ENCODE data around the gene IQGAP2.
A peak's percentile ranks its signal among the peaks of the same experiment; 100 is the strongest.

Gene IQGAP2

DNA sequence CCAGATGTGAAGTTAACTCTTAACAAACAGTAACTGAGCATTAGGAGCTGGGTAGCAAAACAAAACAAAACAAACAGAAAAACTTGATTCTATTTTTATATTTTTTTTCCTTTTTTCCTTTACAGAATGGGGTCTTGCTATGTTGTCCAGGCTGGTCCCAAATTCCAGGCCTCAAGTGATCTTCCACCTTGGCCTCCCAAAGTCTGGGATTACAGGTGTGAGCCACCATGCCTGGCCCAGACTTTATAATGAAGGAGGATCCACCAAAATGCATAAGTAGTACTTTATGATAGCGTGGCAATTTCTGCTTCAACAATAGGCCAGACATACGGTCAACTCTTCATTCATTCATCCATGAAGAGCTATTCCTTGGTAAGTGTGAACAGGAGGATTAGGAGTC is 5.9 kb upstream of the IQGAP2 start:
- no peak overlapping the region for H3K4me3 ChIP-seq (ENCODE audit: low read depth, low read length)
- H3K36me3 ChIP-seq (ENCODE audit: control insufficient read depth in 2 of 2, insufficient read depth in 1 of 2, low read length in 2 of 2), result no peaks in the 10 kb centered on the region
- H3K4me1 ChIP-seq (ENCODE audit: control insufficient read depth, insufficient read depth, low read length), result no peaks in the 10 kb centered on the region
- CTCF ChIA-PET, result no interaction called here
- TF ChIP-seq ZNF843 (tag by site-specific recombination; IDR thresholded peaks at IDR 0.05), result no peak
- TF ChIP-seq ZNF121 (tag by site-specific recombination; IDR thresholded peaks at IDR 0.05), result peak; percentile 56; the same call in 1 of the 2 replicates
- POLR2A ChIA-PET, result no interaction called here
- no peak overlapping the region for H3K27ac ChIP-seq (ENCODE audit: extremely low read depth, low read depth, low read length)
- H3K9me3 ChIP-seq (ENCODE audit: control insufficient read depth, insufficient read depth, low read depth, low read length), result no peaks in the 10 kb centered on the region

DNA sequence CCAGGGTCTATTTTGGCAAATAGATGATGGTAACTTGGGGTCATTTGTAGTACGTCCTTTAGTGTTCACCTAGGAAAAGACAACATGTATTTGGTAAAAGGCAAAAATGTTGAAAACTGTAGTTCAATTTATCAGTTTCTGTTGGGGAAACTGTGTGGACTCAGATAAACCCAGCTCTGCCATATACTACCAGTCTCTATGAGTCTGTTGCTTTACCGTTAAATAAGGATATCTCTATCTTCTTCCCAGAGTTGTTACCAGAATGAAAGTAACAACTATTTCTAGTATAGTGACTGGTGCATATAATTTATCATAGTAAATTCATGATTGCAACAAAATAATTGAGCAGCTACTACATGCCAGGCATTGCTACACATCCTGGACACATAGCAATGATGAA is 3.8 kb upstream of the IQGAP2 start:
- CTCF ChIA-PET, result no interaction called here
- no peaks in the 10 kb centered on the region for H3K9me3 ChIP-seq (ENCODE audit: control insufficient read depth, insufficient read depth, low read depth, low read length)
- H3K27ac ChIP-seq (ENCODE audit: extremely low read depth, low read depth, low read length), result no peak overlapping the region
- H3K36me3 ChIP-seq (ENCODE audit: control insufficient read depth in 2 of 2, insufficient read depth in 1 of 2, low read length in 2 of 2), result no peaks in the 10 kb centered on the region
- no peak overlapping the region for H3K4me3 ChIP-seq (ENCODE audit: low read depth, low read length)
- TF ChIP-seq ZBTB7A (tag by site-specific recombination; IDR thresholded peaks at IDR 0.05; ENCODE audit: low read depth), result no peak
- no peak for TF ChIP-seq ZNF341 (tag by site-specific recombination; IDR thresholded peaks at IDR 0.05; ENCODE audit: low read depth)
- TF ChIP-seq ZNF664 (tag by site-specific recombination; IDR thresholded peaks at IDR 0.05), result peak; percentile 68; the same call in 1 of the 2 replicates
- no peak for TF ChIP-seq ZNF707 (tag by site-specific recombination; IDR thresholded peaks at IDR 0.05)
- H3K4me1 ChIP-seq (ENCODE audit: control insufficient read depth, insufficient read depth, low read length), result no peaks in the 10 kb centered on the region
- POLR2A ChIA-PET, result no interaction called here

DNA sequence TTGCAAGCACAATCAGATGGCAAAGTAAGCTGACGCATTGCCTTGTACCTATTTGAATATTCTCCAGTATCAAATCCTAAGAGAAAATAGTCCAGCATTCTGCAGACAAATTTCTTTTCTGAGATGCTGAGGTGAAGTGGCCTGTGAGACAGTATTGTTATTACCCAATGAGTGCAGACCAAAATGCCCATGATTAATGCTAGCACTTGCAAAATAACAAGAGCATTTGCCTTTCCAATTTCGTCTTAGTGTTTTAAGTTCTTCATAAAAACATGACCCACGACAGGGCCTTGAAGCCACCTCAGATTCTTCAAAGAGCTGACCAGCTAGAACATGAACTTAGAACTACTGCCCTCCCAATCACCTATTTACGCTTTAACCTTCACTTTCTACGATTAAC is 2.6 kb upstream of the IQGAP2 start:
- CTCF ChIA-PET, result interaction anchor here (0.5 to 1.3 kb wide), 2 partner anchors 136 to 375 kb away, joined by 3 read pairs; no protein-coding TSS in a partner anchor
- H3K9me3 ChIP-seq (ENCODE audit: control insufficient read depth, insufficient read depth, low read depth, low read length), result no peaks in the 10 kb centered on the region
- no peak overlapping the region for H3K27ac ChIP-seq (ENCODE audit: extremely low read depth, low read depth, low read length)
- H3K4me1 ChIP-seq (ENCODE audit: control insufficient read depth, insufficient read depth, low read length), result 0 out of 2 replicates have a peak, but pooled peaks cover 2% of the 10 kb centered on the region
- no peaks in the 10 kb centered on the region for H3K36me3 ChIP-seq (ENCODE audit: control insufficient read depth in 2 of 2, insufficient read depth in 1 of 2, low read length in 2 of 2)
- POLR2A ChIA-PET, result no interaction called here
- H3K4me3 ChIP-seq (ENCODE audit: low read depth, low read length), result no peak overlapping the region
- TF ChIP-seq ZNF560 (tag by site-specific recombination; IDR thresholded peaks at IDR 0.05; ENCODE audit: borderline replicate concordance) (no peak), ZNF629 (tag by site-specific recombination; IDR thresholded peaks at IDR 0.05) (no peak), ZNF184 (tag by site-specific recombination; IDR thresholded peaks at IDR 0.05) (no peak), SP3 (tag by site-specific recombination; IDR thresholded peaks at IDR 0.05) (no peak), GFI1B (tag by site-specific recombination; IDR thresholded peaks at IDR 0.05) (no peak), ZNF544 (tag by site-specific recombination; IDR thresholded peaks at IDR 0.05) (no peak), ZNF747 (tag by site-specific recombination; IDR thresholded peaks at IDR 0.05) (no peak), ZNF19 (tag by site-specific recombination; IDR thresholded peaks at IDR 0.05; ENCODE audit: low read depth) (no peak), ZNF529 (tag by site-specific recombination; IDR thresholded peaks at IDR 0.05; ENCODE audit: insufficient replicate concordance) (no peak), YY1 (tag by site-specific recombination; IDR thresholded peaks at IDR 0.05) (no peak), ZFP37 (tag by site-specific recombination; IDR thresholded peaks at IDR 0.05) (no peak), ZNF211 (tag by site-specific recombination; IDR thresholded peaks at IDR 0.05; ENCODE audit: low read depth) (no peak)
- TF ChIP-seq, protein P1, sequence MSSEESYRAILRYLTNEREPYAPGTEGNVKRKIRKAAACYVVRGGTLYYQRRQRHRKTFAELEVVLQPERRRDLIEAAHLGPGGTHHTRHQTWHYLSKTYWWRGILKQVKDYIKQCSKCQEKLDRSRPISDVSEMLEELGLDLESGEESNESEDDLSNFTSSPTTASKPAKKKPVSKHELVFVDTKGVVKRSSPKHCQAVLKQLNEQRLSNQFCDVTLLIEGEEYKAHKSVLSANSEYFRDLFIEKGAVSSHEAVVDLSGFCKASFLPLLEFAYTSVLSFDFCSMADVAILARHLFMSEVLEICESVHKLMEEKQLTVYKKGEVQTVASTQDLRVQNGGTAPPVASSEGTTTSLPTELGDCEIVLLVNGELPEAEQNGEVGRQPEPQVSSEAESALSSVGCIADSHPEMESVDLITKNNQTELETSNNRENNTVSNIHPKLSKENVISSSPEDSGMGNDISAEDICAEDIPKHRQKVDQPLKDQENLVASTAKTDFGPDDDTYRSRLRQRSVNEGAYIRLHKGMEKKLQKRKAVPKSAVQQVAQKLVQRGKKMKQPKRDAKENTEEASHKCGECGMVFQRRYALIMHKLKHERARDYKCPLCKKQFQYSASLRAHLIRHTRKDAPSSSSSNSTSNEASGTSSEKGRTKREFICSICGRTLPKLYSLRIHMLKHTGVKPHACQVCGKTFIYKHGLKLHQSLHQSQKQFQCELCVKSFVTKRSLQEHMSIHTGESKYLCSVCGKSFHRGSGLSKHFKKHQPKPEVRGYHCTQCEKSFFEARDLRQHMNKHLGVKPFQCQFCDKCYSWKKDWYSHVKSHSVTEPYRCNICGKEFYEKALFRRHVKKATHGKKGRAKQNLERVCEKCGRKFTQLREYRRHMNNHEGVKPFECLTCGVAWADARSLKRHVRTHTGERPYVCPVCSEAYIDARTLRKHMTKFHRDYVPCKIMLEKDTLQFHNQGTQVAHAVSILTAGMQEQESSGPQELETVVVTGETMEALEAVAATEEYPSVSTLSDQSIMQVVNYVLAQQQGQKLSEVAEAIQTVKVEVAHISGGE (tag by site-specific recombination; conservative IDR thresholded peaks at IDR 0.05; ENCODE audit: low read depth), result no peak
- TF ChIP-seq, protein P2, sequence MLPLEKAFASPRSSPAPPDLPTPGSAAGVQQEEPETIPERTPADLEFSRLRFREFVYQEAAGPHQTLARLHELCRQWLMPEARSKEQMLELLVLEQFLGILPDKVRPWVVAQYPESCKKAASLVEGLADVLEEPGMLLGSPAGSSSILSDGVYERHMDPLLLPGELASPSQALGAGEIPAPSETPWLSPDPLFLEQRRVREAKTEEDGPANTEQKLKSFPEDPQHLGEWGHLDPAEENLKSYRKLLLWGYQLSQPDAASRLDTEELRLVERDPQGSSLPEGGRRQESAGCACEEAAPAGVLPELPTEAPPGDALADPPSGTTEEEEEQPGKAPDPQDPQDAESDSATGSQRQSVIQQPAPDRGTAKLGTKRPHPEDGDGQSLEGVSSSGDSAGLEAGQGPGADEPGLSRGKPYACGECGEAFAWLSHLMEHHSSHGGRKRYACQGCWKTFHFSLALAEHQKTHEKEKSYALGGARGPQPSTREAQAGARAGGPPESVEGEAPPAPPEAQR (tag by site-specific recombination; IDR thresholded peaks at IDR 0.05), result no peak
- TF ChIP-seq, protein P3, sequence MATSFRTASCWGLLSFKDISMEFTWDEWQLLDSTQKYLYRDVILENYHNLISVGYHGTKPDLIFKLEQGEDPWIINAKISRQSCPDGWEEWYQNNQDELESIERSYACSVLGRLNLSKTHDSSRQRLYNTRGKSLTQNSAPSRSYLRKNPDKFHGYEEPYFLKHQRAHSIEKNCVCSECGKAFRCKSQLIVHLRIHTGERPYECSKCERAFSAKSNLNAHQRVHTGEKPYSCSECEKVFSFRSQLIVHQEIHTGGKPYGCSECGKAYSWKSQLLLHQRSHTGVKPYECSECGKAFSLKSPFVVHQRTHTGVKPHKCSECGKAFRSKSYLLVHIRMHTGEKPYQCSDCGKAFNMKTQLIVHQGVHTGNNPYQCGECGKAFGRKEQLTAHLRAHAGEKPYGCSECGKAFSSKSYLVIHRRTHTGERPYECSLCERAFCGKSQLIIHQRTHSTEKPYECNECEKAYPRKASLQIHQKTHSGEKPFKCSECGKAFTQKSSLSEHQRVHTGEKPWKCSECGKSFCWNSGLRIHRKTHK (tag by site-specific recombination; IDR thresholded peaks at IDR 0.05), result no peak
- TF ChIP-seq, protein P4, sequence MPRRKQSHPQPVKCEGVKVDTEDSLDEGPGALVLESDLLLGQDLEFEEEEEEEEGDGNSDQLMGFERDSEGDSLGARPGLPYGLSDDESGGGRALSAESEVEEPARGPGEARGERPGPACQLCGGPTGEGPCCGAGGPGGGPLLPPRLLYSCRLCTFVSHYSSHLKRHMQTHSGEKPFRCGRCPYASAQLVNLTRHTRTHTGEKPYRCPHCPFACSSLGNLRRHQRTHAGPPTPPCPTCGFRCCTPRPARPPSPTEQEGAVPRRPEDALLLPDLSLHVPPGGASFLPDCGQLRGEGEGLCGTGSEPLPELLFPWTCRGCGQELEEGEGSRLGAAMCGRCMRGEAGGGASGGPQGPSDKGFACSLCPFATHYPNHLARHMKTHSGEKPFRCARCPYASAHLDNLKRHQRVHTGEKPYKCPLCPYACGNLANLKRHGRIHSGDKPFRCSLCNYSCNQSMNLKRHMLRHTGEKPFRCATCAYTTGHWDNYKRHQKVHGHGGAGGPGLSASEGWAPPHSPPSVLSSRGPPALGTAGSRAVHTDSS (tag by site-specific recombination; IDR thresholded peaks at IDR 0.05), result no peak
- TF ChIP-seq, protein P5, sequence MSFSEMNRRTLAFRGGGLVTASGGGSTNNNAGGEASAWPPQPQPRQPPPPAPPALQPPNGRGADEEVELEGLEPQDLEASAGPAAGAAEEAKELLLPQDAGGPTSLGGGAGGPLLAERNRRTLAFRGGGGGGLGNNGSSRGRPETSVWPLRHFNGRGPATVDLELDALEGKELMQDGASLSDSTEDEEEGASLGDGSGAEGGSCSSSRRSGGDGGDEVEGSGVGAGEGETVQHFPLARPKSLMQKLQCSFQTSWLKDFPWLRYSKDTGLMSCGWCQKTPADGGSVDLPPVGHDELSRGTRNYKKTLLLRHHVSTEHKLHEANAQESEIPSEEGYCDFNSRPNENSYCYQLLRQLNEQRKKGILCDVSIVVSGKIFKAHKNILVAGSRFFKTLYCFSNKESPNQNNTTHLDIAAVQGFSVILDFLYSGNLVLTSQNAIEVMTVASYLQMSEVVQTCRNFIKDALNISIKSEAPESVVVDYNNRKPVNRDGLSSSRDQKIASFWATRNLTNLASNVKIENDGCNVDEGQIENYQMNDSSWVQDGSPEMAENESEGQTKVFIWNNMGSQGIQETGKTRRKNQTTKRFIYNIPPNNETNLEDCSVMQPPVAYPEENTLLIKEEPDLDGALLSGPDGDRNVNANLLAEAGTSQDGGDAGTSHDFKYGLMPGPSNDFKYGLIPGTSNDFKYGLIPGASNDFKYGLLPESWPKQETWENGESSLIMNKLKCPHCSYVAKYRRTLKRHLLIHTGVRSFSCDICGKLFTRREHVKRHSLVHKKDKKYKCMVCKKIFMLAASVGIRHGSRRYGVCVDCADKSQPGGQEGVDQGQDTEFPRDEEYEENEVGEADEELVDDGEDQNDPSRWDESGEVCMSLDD (tag by site-specific recombination; IDR thresholded peaks at IDR 0.05), result no peak

All from HEK293 (cell line).